Loucy (cell line): ENCODE results near the gene TRMO.
A peak's percentile ranks its signal among the peaks of the same experiment; 100 is the strongest.

ENCODE experiments used
- H2AFZ ChIP-seq: fragments of 200-600 bp; sonication (generic); 2 replicates; pipeline ENCODE4 v1.6.0; 2016; ENCODE audit warnings: antibody characterized with exemption, mild to moderate bottlenecking, low read length, moderate library complexity
- H3F3A ChIP-seq: fragments of 200-600 bp; 2 replicates; pipeline ENCODE4 v1.6.0; 2016; ENCODE audit warnings: antibody characterized with exemption, low read depth, mild to moderate bottlenecking
- H3K27me3 ChIP-seq: fragments of 200-600 bp; sonication (generic); 2 replicates; pipeline ENCODE4 v1.6.1; 2014; ENCODE audit warnings: low read length, mild to moderate bottlenecking; ENCODE audit not compliant: insufficient read depth, poor library complexity, severe bottlenecking
- H3K36me3 ChIP-seq: fragments of 200-600 bp; sonication (generic); 2 replicates; pipeline ENCODE4 v1.6.1; 2016; ENCODE audit warnings: low read length; ENCODE audit not compliant: insufficient read depth
- H3K4me1 ChIP-seq: fragments of 200-600 bp; sonication (generic); 2 replicates; pipeline ENCODE4 v1.5.1; 2014; ENCODE audit warnings: low read length, mild to moderate bottlenecking; ENCODE audit not compliant: insufficient read depth, poor library complexity, severe bottlenecking
- H3K4me2 ChIP-seq: fragments of 200-600 bp; sonication (generic); 2 replicates; pipeline ENCODE4 v1.6.0; 2014; ENCODE audit warnings: antibody characterized with exemption, low read length, low read depth, mild to moderate bottlenecking; ENCODE audit not compliant: poor library complexity, severe bottlenecking
- H3K4me3 ChIP-seq: fragments of 200-600 bp; sonication (generic); 2 replicates; pipeline ENCODE4 v1.5.1; 2014; ENCODE audit warnings: low read length, mild to moderate bottlenecking, mixed read lengths; ENCODE audit not compliant: poor library complexity, severe bottlenecking
- H3K79me2 ChIP-seq: fragments of 200-600 bp; sonication (generic); 2 replicates; pipeline ENCODE4 v1.6.1; 2014; ENCODE audit warnings: low read length; ENCODE audit not compliant: insufficient read depth
- H3K9ac ChIP-seq: fragments of 200-600 bp; sonication (generic); 2 replicates; pipeline ENCODE4 v1.6.0; 2014; ENCODE audit warnings: mild to moderate bottlenecking, low read depth, low read length, moderate library complexity; ENCODE audit not compliant: poor library complexity, severe bottlenecking
- H3K9me2 ChIP-seq: fragments of 200-600 bp; sonication (generic); replicated peaks from 2 replicates; pipeline ENCODE4 v1.6.1; 2016; ENCODE audit warnings: low read depth, low read length, mixed read lengths
- H3K9me3 ChIP-seq: fragments of 200-600 bp; sonication (generic); 2 replicates; pipeline ENCODE4 v1.6.1; 2014; ENCODE audit warnings: mild to moderate bottlenecking, antibody characterized with exemption, low read length, low read depth; ENCODE audit not compliant: insufficient read depth
- H4K20me1 ChIP-seq: fragments of 200-600 bp; sonication (generic); 2 replicates; pipeline ENCODE4 v1.6.0; 2014; ENCODE audit warnings: antibody characterized with exemption, low read length, mild to moderate bottlenecking; ENCODE audit not compliant: insufficient read depth, poor library complexity, severe bottlenecking
- EZH2phosphoT487 ChIP-seq: fragments of 200-600 bp; IDR thresholded peaks from 2 replicates; pipeline ENCODE4 v1.6.1; 2018; ENCODE audit warnings: antibody characterized with exemption, mild to moderate bottlenecking, moderate library complexity, borderline replicate concordance
- TF ChIP-seq, protein P1 (sequence below): fragments of 200-600 bp; sonication (generic); conservative IDR thresholded peaks from 2 replicates; pipeline ENCODE4 v1.5.1; 2014; ENCODE audit warnings: mild to moderate bottlenecking, antibody characterized with exemption, low read length

TRMO gene

DNA sequence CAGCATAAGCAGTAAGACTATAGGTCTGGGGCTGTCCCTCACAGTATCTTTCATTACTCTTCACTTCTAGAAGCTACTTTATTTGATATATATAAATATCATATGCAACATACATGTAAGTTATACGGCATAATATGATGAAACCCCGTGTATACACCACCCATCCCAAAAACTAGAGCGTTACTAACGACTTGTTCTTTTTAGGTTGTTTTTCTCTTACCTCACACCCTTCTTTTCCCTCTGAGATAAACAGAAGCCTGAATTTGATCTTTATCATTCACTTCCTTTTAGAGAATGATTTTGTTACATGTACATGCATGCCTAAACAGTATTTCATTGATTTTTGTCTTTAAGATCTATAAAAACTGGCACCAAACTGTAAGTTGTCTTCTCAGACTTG is 3.7 kb downstream of the TRMO start:
- Histone ChIP-seq H3K4me1 (peaks cover 22% of the 10 kb centered on the region), H3K79me2 (no peaks in the 10 kb centered on the region), H3K9me3 (no peaks in the 10 kb centered on the region), H4K20me1 (no peaks in the 10 kb centered on the region), H3K4me2 (peak overlapping the region; percentile 25), H3K4me3 (no peak overlapping the region), H3K36me3 (no peaks in the 10 kb centered on the region), H3F3A (peaks cover 3% of the 10 kb centered on the region; the same call in 1 of the 2 replicates), H3K9me2 (no peaks in the 10 kb centered on the region), H3K27me3 (no peaks in the 10 kb centered on the region), H2AFZ (no peak overlapping the region), H3K9ac (peak overlapping the region; percentile 40)
- no peak for TF ChIP-seq EZH2phosphoT487
- TF ChIP-seq, protein P1, sequence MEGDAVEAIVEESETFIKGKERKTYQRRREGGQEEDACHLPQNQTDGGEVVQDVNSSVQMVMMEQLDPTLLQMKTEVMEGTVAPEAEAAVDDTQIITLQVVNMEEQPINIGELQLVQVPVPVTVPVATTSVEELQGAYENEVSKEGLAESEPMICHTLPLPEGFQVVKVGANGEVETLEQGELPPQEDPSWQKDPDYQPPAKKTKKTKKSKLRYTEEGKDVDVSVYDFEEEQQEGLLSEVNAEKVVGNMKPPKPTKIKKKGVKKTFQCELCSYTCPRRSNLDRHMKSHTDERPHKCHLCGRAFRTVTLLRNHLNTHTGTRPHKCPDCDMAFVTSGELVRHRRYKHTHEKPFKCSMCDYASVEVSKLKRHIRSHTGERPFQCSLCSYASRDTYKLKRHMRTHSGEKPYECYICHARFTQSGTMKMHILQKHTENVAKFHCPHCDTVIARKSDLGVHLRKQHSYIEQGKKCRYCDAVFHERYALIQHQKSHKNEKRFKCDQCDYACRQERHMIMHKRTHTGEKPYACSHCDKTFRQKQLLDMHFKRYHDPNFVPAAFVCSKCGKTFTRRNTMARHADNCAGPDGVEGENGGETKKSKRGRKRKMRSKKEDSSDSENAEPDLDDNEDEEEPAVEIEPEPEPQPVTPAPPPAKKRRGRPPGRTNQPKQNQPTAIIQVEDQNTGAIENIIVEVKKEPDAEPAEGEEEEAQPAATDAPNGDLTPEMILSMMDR: no peak

DNA sequence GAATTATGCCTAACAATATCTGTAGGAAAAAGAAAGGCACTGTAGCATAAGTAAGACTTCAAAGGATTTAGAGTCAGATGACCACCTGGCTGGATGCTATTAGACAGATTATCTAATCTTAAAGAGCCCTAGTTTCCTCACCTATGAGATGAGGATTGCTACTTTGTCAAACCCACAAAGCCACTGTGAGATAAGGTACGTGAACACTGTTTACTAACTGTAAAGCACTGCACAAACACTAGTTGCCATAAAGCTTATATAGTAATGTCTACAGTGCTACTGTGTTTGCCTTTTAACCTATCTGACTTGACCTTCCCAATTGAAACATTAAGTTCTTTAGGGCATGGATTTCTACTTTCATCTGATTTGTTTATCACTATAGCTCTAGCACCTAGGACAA is 10.3 kb downstream of the TRMO start:
- no peaks in the 10 kb centered on the region for H3K79me2 ChIP-seq
- no peaks in the 10 kb centered on the region for H3K9me3 ChIP-seq
- no peak overlapping the region for H3K9ac ChIP-seq
- no peak overlapping the region for H3K4me3 ChIP-seq
- H3K4me2 ChIP-seq: no peak overlapping the region
- no peak for TF ChIP-seq EZH2phosphoT487
- TF ChIP-seq, protein P1: no peak
- peaks cover 8% of the 10 kb centered on the region for H3K4me1 ChIP-seq
- H3K9me2 ChIP-seq: no peaks in the 10 kb centered on the region
- no peaks in the 10 kb centered on the region for H3F3A ChIP-seq
- no peak overlapping the region for H2AFZ ChIP-seq
- H3K27me3 ChIP-seq: no peaks in the 10 kb centered on the region
- H4K20me1 ChIP-seq: no peaks in the 10 kb centered on the region
- peaks cover 10% of the 10 kb centered on the region; the same call in 1 of the 2 replicates for H3K36me3 ChIP-seq

DNA sequence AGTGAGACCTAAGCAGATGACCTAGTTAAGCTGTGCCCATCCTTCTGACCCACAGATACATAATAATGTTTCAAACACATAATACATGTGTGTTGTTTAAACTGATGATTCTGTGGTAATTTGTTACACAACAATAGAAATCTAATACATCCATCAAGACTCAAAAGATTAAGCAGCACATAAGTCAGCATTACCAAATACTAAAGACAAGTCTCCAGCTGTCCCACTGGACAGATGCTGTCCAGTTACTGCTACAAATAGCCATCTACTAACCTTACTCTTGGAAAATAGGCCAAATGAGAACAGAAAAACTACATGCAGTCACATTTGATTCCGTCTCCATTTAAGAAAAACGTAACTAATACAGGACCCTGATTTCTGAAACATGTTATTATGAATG is 10.8 kb downstream of the TRMO start:
- no peak overlapping the region for H3K9ac ChIP-seq
- H3K27me3 ChIP-seq: no peaks in the 10 kb centered on the region
- H4K20me1 ChIP-seq: no peaks in the 10 kb centered on the region
- TF ChIP-seq, protein P1: no peak
- no peak for TF ChIP-seq EZH2phosphoT487
- no peak overlapping the region for H3K4me3 ChIP-seq
- H3K4me1 ChIP-seq: peaks cover 12% of the 10 kb centered on the region
- no peaks in the 10 kb centered on the region for H3K79me2 ChIP-seq
- no peaks in the 10 kb centered on the region for H3F3A ChIP-seq
- H3K9me3 ChIP-seq: no peaks in the 10 kb centered on the region
- H3K9me2 ChIP-seq: no peaks in the 10 kb centered on the region
- peaks cover 10% of the 10 kb centered on the region; the same call in 1 of the 2 replicates for H3K36me3 ChIP-seq
- H2AFZ ChIP-seq: no peak overlapping the region
- no peak overlapping the region for H3K4me2 ChIP-seq
